ENCODE data around the gene HRG.

Gene HRG

GRCh38 chr3:186639778-186640472, 25.9 kb upstream of the HRG start, which contains the start of gene FETUB:
Gene FETUB, plus strand, starts transcription at chr3:186640399. Its CDS starts 62 bp downstream, at chr3:186640461.
- no peak for DNase-seq

GRCh38 chr3:186640473-186640818, 25.4 kb upstream of the HRG start:
- no peak for DNase-seq

GRCh38 chr3:186640929-186641328, 24.9 kb upstream of the HRG start:
- no peak for DNase-seq

- no peak for DNase-seq
These were observed 23.8 kb upstream of the HRG start for GRCh38 chr3:186642014-186642413.

GRCh38 chr3:186643493-186643892, 22.3 kb upstream of the HRG start:
- DNase-seq, result no peak

GRCh38 chr3:186644683-186645082, 21.1 kb upstream of the HRG start:
- no peak for DNase-seq

- no peak for DNase-seq
These were observed 19.7 kb upstream of the HRG start for GRCh38 chr3:186646106-186646505.

- DNase-seq, result no peak
These were observed 19.0 kb upstream of the HRG start for GRCh38 chr3:186646841-186647240.

GRCh38 chr3:186648851-186649250, 17.0 kb upstream of the HRG start:
- no peak for DNase-seq

GRCh38 chr3:186651678-186652215, 14.1 kb upstream of the HRG start:
- DNase-seq, result no peak

- DNase-seq, result no peak
These were observed 12.6 kb upstream of the HRG start for GRCh38 chr3:186653080-186653707.

- no peak for DNase-seq
These were observed 11.8 kb upstream of the HRG start for GRCh38 chr3:186653984-186654383.

GRCh38 chr3:186663361-186664118, 2.3 kb upstream of the HRG start:
- DNase-seq, result no peak

- no peak for DNase-seq
These were observed 1.7 kb upstream of the HRG start for GRCh38 chr3:186664119-186664495.

- no peak for DNase-seq
These were observed 1.3 kb upstream of the HRG start for GRCh38 chr3:186664506-186664905.

GRCh38 chr3:186668426-186668825, 2.6 kb downstream of the HRG start:
- no peak for DNase-seq

GRCh38 chr3:186669378-186670084, 3.7 kb downstream of the HRG start:
- DNase-seq, result no peak

- no peak for DNase-seq
These were observed 4.3 kb downstream of the HRG start for GRCh38 chr3:186670155-186670554.

- no peak for DNase-seq
These were observed 5.2 kb downstream of the HRG start for GRCh38 chr3:186671051-186671450.

GRCh38 chr3:186678604-186679003, 12.8 kb downstream of the HRG start:
- DNase-seq, result no peak

GRCh38 chr3:186679151-186679550, 13.3 kb downstream of the HRG start:
- DNase-seq, result no peak

GRCh38 chr3:186680869-186681268, 15.1 kb downstream of the HRG start:
- no peak for DNase-seq

- peak; percentile 17 for DNase-seq
These were observed 17.0 kb downstream of the HRG start for GRCh38 chr3:186682812-186683211.

All from OCI-M1 (cell line).